ENCODE measurements around the gene KLHL29. TPM values are rescaled to one million over a fixed set of nuclear protein-coding genes. Genes with fewer than 3 reads are reported as not detected.
A peak's percentile ranks its signal among the peaks of the same experiment; 100 is the strongest.

KLHL29 gene
- total and polyA plus RNA-seq, 7 experiments from 2014 or later = 0.59 to 6.5 (median 5.6) TPM

DNA sequence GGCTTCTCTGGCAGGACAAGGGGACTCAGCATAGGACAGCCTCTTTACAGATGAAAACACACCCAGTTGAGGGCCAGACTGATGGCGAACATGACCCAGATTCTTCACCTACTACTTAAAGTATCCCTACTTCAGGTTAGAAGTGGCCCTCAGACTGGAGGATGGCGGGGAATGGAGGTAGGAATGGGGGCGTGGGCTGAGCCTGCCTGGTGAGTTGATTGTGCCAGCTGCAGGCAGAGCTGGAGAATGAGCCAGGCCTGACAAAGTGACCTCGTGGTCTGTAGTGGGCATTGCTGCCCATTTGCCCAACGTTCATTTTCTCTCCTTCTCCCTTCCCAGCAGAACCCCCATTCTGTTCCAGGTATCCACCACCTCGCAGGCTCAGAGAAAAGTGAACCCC lies 186.1 kb downstream of the KLHL29 start:
- H3K9me3 Mint-ChIP-seq = no peaks in the 10 kb centered on the region
- intact Hi-C loops (cut with micrococcal nuclease) = no loop called here
- no peak overlapping the region for H3K4me3 Mint-ChIP-seq
- no peaks in the 10 kb centered on the region for H3K27me3 Mint-ChIP-seq
- no peak overlapping the region for H3K4me3 ChIP-seq (ENCODE audit: low read length)
- H3K36me3 ChIP-seq (ENCODE audit: control insufficient read depth in 2 of 3, insufficient read depth in 3 of 3, low read length in 3 of 3) = no peaks in the 10 kb centered on the region
- no peak overlapping the region for H3K27ac ChIP-seq (ENCODE audit: low read depth, low read length)
- H3K4me1 Mint-ChIP-seq = peaks cover 0 to 10% (median 0%) of the 10 kb centered on the region in 7 donors
- H3K9me3 ChIP-seq (ENCODE audit: control insufficient read depth in 2 of 3, low read length in 3 of 3) = no peaks in the 10 kb centered on the region
- DNase-seq = no peak
- ChIA-PET CTCF (no interaction called here), POLR2A (no interaction called here)
- peaks cover 0 to 16% (median 4%) of the 10 kb centered on the region in 5 donors for H3K36me3 Mint-ChIP-seq
- H3K27me3 ChIP-seq (ENCODE audit: control insufficient read depth in 2 of 2, insufficient read depth in 2 of 2, low read length in 2 of 2) = no peaks in the 10 kb centered on the region
- H3K27ac Mint-ChIP-seq = peak overlapping the region in 1 of 9 donors; percentile 57
- no peaks in the 10 kb centered on the region for H3K4me1 ChIP-seq (ENCODE audit: control insufficient read depth in 2 of 2, insufficient read depth in 2 of 2, low read length in 2 of 2)
- ATAC-seq = no peak

DNA sequence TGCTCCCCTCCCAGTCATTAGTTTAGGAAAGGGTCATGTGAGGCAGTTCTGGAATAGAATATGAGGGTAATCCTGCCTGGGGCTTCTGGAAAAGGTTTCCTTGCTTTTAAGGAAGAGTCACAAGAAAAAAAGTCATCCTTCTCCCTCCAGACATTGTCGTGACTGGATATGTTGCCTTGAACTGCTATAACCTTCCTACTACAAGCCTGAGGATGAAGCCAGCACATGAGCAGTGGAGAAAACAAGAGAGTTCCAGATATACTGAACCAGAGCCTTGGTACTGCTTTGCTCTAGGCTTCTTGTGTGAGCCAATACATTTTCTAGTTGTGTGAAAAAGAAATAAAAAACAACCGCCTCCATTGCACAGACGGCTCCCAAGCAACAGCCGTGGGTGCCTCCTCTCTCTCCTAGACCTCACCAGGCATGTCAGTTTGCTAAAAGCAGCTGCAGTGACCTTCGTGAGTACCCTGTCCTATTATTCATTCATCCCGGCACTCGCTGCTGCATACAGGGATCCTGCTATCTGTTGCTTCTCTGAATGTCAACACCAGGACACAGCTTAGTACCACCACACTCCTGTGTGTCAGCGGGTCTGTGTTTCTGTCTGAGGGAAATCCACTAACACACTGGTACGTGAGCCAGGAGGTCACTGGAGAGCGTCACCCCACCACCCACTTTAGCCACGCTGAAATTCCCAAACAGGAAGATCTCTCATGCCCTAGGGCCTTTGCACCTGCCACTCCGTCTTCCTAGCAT lies 186.7 kb downstream of the KLHL29 start:
- CTCF ChIA-PET = no interaction called here
- H3K4me1 ChIP-seq (ENCODE audit: control insufficient read depth in 2 of 2, insufficient read depth in 2 of 2, low read length in 2 of 2) = no peaks in the 10 kb centered on the region
- no peaks in the 10 kb centered on the region for H3K9me3 Mint-ChIP-seq
- H3K27ac ChIP-seq (ENCODE audit: low read depth, low read length) = no peak overlapping the region
- DNase-seq = no peak
- intact Hi-C loops (cut with micrococcal nuclease) = no loop called here
- no peaks in the 10 kb centered on the region for H3K27me3 ChIP-seq (ENCODE audit: control insufficient read depth in 2 of 2, insufficient read depth in 2 of 2, low read length in 2 of 2)
- ATAC-seq = no peak
- no peaks in the 10 kb centered on the region for H3K9me3 ChIP-seq (ENCODE audit: control insufficient read depth in 2 of 3, low read length in 3 of 3)
- POLR2A ChIA-PET = no interaction called here
- H3K36me3 ChIP-seq (ENCODE audit: control insufficient read depth in 2 of 3, insufficient read depth in 3 of 3, low read length in 3 of 3) = no peaks in the 10 kb centered on the region
- no peaks in the 10 kb centered on the region for H3K27me3 Mint-ChIP-seq
- no peak overlapping the region for H3K4me3 ChIP-seq (ENCODE audit: low read length)
- no peak overlapping the region for H3K27ac Mint-ChIP-seq
- H3K4me3 Mint-ChIP-seq = no peak overlapping the region
- peaks cover 0 to 10% (median 0%) of the 10 kb centered on the region in 7 donors for H3K4me1 Mint-ChIP-seq
- peaks cover 0 to 16% (median 4%) of the 10 kb centered on the region in 5 donors for H3K36me3 Mint-ChIP-seq

DNA sequence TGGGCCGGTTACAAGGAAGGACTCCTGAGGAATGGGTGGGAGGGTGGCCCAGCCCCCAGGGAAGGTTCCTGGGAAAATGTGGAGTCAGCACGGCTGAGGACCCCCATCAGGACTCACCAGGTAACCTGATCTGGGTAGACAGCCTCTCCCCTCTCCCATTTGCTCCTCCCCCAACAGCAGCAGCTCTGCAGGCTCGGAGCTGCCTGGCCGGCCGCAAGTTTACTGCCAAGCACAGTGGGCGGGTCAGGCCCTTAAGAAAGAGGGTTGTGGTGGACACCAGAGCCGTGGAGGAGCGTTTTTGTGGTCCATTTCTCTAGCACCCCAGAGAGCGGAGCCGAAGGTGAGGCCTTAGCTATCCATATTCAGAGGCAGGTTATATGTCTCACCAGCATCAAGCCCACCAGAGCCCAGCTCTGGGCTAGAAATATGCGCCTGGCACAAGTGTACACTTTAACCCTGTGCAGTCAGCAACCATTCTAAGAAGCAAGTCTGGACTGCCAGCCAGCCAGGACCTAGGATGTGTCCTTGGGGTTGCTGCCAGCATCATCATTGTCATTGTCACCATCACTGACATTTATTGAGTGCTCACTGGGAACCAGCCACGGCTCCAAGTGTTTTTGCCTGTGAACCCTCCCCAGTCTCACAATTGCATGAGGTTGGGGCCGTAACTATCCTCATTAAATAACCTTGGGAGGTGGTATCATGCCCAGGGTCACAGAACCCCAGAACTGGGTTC lies 190.1 kb downstream of the KLHL29 start:
- H3K27ac Mint-ChIP-seq = no peak overlapping the region
- intact Hi-C loops (cut with micrococcal nuclease) = no loop called here
- ATAC-seq (no peak), DNase-seq (no peak)
- peaks cover 0 to 9% (median 0%) of the 10 kb centered on the region in 5 donors for H3K36me3 Mint-ChIP-seq
- ChIA-PET CTCF (no interaction called here), POLR2A (no interaction called here)
- Histone ChIP-seq H3K27ac (ENCODE audit: low read depth, low read length) (no peak overlapping the region), H3K9me3 (ENCODE audit: control insufficient read depth in 2 of 3, low read length in 3 of 3) (no peaks in the 10 kb centered on the region), H3K4me1 (ENCODE audit: control insufficient read depth in 2 of 2, insufficient read depth in 2 of 2, low read length in 2 of 2) (no peaks in the 10 kb centered on the region), H3K4me3 (ENCODE audit: low read length) (no peak overlapping the region), H3K36me3 (ENCODE audit: control insufficient read depth in 2 of 3, insufficient read depth in 3 of 3, low read length in 3 of 3) (no peaks in the 10 kb centered on the region), H3K27me3 (ENCODE audit: control insufficient read depth in 2 of 2, insufficient read depth in 2 of 2, low read length in 2 of 2) (no peaks in the 10 kb centered on the region)
- peaks cover 0 to 10% (median 0%) of the 10 kb centered on the region in 7 donors for H3K4me1 Mint-ChIP-seq
- no peaks in the 10 kb centered on the region for H3K27me3 Mint-ChIP-seq
- no peaks in the 10 kb centered on the region for H3K9me3 Mint-ChIP-seq
- no peak overlapping the region for H3K4me3 Mint-ChIP-seq

DNA sequence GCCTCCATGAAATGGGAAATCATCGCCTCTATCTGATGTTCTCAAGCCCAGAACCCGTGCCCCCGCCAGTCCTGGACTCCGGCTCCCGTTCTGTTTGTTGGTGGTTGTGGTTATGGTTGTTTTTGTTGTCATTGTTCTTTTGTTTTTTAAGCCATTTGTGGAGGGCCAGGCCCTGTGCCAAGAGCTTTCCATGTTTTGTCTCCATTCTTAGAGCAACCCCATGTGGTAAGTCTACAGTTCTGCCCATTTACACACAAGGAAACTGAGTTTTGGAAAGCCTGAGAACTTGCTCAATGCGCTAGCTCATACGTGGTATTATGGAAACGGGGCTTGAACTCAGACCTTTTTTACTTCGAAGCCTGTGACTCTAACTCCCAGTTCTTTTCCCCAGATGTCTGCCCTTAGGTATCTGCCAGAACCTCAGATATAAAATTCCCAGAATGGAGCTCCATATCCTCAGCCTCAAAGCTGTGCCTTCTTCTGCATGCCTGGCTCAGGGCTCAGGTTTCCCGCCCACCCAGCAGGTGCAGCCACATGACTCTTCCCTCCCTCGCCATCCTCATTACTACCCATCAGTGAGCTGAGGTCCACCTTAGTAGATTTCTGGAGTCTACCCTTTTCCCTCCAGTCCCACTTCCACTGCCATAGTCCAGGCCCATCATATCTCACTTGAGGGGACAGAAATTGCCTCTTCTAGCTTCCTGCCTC lies 194.1 kb downstream of the KLHL29 start:
- H3K27ac ChIP-seq (ENCODE audit: low read depth, low read length) = no peak overlapping the region
- no peak for DNase-seq
- H3K36me3 Mint-ChIP-seq = peaks cover 0 to 8% (median 0%) of the 10 kb centered on the region in 5 donors
- no peaks in the 10 kb centered on the region for H3K27me3 Mint-ChIP-seq
- no peaks in the 10 kb centered on the region for H3K27me3 ChIP-seq (ENCODE audit: control insufficient read depth in 2 of 2, insufficient read depth in 2 of 2, low read length in 2 of 2)
- no peaks in the 10 kb centered on the region for H3K4me1 ChIP-seq (ENCODE audit: control insufficient read depth in 2 of 2, insufficient read depth in 2 of 2, low read length in 2 of 2)
- intact Hi-C loops (cut with micrococcal nuclease) = no loop called here
- peaks cover 0 to 5% (median 0%) of the 10 kb centered on the region in 7 donors for H3K4me1 Mint-ChIP-seq
- ATAC-seq = no peak
- ChIA-PET POLR2A (no interaction called here), CTCF (no interaction called here)
- H3K9me3 ChIP-seq (ENCODE audit: control insufficient read depth in 2 of 3, low read length in 3 of 3) = no peaks in the 10 kb centered on the region
- no peak overlapping the region for H3K4me3 Mint-ChIP-seq
- H3K27ac Mint-ChIP-seq = no peak overlapping the region
- H3K9me3 Mint-ChIP-seq = no peaks in the 10 kb centered on the region
- H3K36me3 ChIP-seq (ENCODE audit: control insufficient read depth in 2 of 3, insufficient read depth in 3 of 3, low read length in 3 of 3) = no peaks in the 10 kb centered on the region
- H3K4me3 ChIP-seq (ENCODE audit: low read length) = no peak overlapping the region

DNA sequence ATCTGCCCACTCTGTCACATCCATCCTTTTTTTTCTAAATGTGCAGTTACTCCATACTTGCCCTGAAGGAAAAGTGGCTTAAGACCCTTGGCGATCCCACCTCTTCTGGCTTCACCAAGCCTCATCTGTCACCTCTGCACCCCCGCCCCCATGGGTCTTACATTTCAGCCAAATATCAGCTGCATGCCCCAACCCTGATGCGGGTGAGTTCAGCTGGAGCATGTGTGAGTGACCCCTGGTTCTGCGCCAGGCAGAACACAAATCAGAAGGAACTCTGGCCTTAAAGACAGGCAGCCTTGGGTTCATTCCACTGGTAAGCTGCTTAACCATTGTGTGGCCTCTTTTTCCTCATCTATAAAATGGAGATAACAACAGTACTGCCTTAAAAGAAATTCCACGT lies 194.7 kb downstream of the KLHL29 start:
- H3K9me3 Mint-ChIP-seq = no peaks in the 10 kb centered on the region
- no peak overlapping the region for H3K4me3 ChIP-seq (ENCODE audit: low read length)
- H3K36me3 Mint-ChIP-seq = peaks cover 0 to 8% (median 0%) of the 10 kb centered on the region in 5 donors
- peaks cover 0 to 2% (median 0%) of the 10 kb centered on the region in 7 donors for H3K4me1 Mint-ChIP-seq
- H3K4me1 ChIP-seq (ENCODE audit: control insufficient read depth in 2 of 2, insufficient read depth in 2 of 2, low read length in 2 of 2) = no peaks in the 10 kb centered on the region
- CTCF ChIA-PET = no interaction called here
- POLR2A ChIA-PET = no interaction called here
- intact Hi-C loops (cut with micrococcal nuclease) = no loop called here
- no peaks in the 10 kb centered on the region for H3K27me3 ChIP-seq (ENCODE audit: control insufficient read depth in 2 of 2, insufficient read depth in 2 of 2, low read length in 2 of 2)
- H3K36me3 ChIP-seq (ENCODE audit: control insufficient read depth in 2 of 3, insufficient read depth in 3 of 3, low read length in 3 of 3) = no peaks in the 10 kb centered on the region
- H3K4me3 Mint-ChIP-seq = no peak overlapping the region
- DNase-seq = no peak
- ATAC-seq = no peak
- no peaks in the 10 kb centered on the region for H3K9me3 ChIP-seq (ENCODE audit: control insufficient read depth in 2 of 3, low read length in 3 of 3)
- H3K27ac ChIP-seq (ENCODE audit: low read depth, low read length) = no peak overlapping the region
- H3K27me3 Mint-ChIP-seq = no peaks in the 10 kb centered on the region
- H3K27ac Mint-ChIP-seq = no peak overlapping the region

DNA sequence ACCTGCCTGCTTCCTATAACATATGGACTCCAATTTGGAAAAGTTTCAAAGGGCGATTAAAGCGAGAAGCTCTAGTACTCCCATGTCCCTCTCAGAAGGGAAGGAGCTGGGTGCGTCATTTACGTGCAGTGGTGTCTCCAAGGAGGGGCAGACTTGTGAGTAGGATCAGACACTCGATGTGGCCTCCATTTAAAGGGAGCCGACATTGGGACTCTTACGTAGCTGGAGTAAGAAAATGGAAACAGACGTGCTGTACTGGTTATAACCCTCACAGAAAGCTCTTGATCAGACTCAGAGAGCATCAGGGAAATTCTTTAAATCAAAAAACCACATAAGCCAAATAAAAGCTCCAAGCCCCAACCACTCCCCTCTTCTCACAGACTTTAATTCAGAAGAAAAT lies 198.5 kb downstream of the KLHL29 start:
- Histone ChIP-seq H3K36me3 (ENCODE audit: control insufficient read depth in 2 of 3, insufficient read depth in 3 of 3, low read length in 3 of 3) (no peaks in the 10 kb centered on the region), H3K27ac (ENCODE audit: low read depth, low read length) (no peak overlapping the region), H3K4me1 (ENCODE audit: control insufficient read depth in 2 of 2, insufficient read depth in 2 of 2, low read length in 2 of 2) (no peaks in the 10 kb centered on the region), H3K9me3 (ENCODE audit: control insufficient read depth in 2 of 3, low read length in 3 of 3) (no peaks in the 10 kb centered on the region), H3K4me3 (ENCODE audit: low read length) (no peak overlapping the region), H3K27me3 (ENCODE audit: control insufficient read depth in 2 of 2, insufficient read depth in 2 of 2, low read length in 2 of 2) (no peaks in the 10 kb centered on the region)
- CTCF ChIA-PET = no interaction called here
- H3K27ac Mint-ChIP-seq = no peak overlapping the region
- peaks cover 0 to 4% (median 0%) of the 10 kb centered on the region in 5 donors for H3K27me3 Mint-ChIP-seq
- H3K9me3 Mint-ChIP-seq = no peaks in the 10 kb centered on the region
- no peak overlapping the region for H3K4me3 Mint-ChIP-seq
- DNase-seq = no peak
- POLR2A ChIA-PET = no interaction called here
- intact Hi-C loops (cut with micrococcal nuclease) = no loop called here
- H3K4me1 Mint-ChIP-seq = peaks cover 0 to 2% (median 0%) of the 10 kb centered on the region in 7 donors
- no peak for ATAC-seq
- peaks cover 0 to 15% (median 0%) of the 10 kb centered on the region in 5 donors for H3K36me3 Mint-ChIP-seq

Measured in naive thymus-derived CD4-positive, alpha-beta T cell (primary cell).